KOPT-K1 (cell line): ENCODE results near the gene QSER1.

Source experiments
- H3K27ac ChIP-seq: fragments of 200-600 bp; sonication (generic); 2 replicates; pipeline ENCODE4 v1.5.1; 2016; ENCODE audit warnings: antibody characterized with exemption, mild to moderate bottlenecking, low read depth, low read length; ENCODE audit not compliant: poor library complexity, severe bottlenecking
- H3K36me3 ChIP-seq: fragments of 200-600 bp; sonication (generic); 2 replicates; pipeline ENCODE4 v1.5.1; 2017; ENCODE audit warnings: antibody characterized with exemption, mild to moderate bottlenecking, low read length, moderate library complexity; ENCODE audit not compliant: insufficient read depth
- H3K9me3 ChIP-seq: fragments of 200-600 bp; sonication (generic); 2 replicates; pipeline ENCODE4 v1.5.1; 2017; ENCODE audit warnings: antibody characterized with exemption, low read length, mild to moderate bottlenecking; ENCODE audit not compliant: insufficient read depth, poor library complexity, severe bottlenecking

Gene QSER1

GRCh38 chr11:32985600-32985999 is 93.0 kb downstream of the QSER1 start:
- Histone ChIP-seq H3K9me3 (no peaks in the 10 kb centered on the region), H3K36me3 (no peaks in the 10 kb centered on the region), H3K27ac (no peak overlapping the region)

DNA sequence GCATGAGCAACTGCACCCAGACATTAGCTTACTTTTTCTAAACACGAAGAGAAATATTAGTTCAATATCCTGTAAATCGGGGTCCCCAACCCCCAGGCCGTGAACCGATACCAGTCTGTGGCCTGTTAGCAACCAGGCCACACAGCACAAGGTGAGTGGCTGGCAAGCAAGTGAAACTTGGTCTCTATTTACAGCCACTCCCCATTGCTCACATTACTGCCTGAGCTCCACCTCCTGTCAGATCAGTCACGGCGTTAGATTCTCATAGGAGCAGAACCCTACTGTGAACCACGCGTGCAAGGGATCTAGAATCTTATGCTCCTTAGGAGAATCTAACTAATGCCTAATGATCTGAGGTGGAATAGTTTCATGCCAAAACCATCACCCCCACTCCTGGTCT is 95.2 kb downstream of the QSER1 start:
- Histone ChIP-seq H3K9me3 (peaks cover 12% of the 10 kb centered on the region), H3K27ac (no peak overlapping the region), H3K36me3 (no peaks in the 10 kb centered on the region)

GRCh38 chr11:32990481-32990880 is 97.9 kb downstream of the QSER1 start:
- H3K9me3 ChIP-seq = peaks cover 16% of the 10 kb centered on the region
- H3K27ac ChIP-seq = no peak overlapping the region
- no peaks in the 10 kb centered on the region for H3K36me3 ChIP-seq

DNA sequence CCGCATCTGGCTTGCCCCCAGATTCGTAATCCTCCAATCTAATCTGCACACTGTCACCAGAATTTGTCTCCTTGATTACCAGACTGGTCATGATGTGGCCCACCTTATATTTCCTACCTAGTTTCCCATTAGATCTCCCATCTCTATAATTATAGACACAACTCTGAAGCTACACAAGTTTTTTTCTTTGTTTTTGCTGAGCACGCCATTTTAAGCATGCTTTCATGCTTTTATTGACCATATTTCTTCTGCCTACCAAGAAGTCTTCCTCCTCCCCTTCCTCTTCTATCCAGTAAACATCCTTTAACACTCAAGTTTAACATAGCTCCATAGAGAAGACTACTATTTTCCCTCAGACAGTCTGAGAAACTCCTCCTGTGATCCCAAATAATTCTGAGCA is 98.8 kb downstream of the QSER1 start:
- Histone ChIP-seq H3K9me3 (peaks cover 16% of the 10 kb centered on the region), H3K27ac (no peak overlapping the region), H3K36me3 (no peaks in the 10 kb centered on the region)

- Histone ChIP-seq H3K9me3 (peaks cover 16% of the 10 kb centered on the region), H3K27ac (no peak overlapping the region), H3K36me3 (no peaks in the 10 kb centered on the region)
Observed at GRCh38 chr11:32991898-32992297, 99.3 kb downstream of the QSER1 start.

DNA sequence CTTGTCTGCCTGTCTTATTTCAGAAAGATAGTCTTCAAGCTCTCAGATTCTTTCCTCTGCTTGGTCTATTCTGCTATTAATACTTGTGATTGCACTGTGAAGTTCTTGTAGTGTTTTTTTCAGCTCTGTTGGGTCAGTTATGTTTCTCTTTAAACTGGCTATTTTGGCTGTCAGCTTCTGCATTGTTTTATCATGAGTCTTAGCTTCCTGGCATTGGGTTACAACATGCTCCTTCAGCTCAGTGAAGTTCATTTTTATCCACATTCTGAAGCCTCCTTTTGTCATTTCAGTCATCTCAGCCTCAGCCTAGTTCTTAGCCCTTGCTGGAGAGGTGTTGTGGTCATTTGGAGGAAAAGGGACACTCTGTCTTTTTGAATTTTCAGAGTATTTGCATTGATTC is 107.6 kb downstream of the QSER1 start:
- no peak overlapping the region for H3K27ac ChIP-seq
- H3K9me3 ChIP-seq = no peaks in the 10 kb centered on the region
- no peaks in the 10 kb centered on the region for H3K36me3 ChIP-seq

DNA sequence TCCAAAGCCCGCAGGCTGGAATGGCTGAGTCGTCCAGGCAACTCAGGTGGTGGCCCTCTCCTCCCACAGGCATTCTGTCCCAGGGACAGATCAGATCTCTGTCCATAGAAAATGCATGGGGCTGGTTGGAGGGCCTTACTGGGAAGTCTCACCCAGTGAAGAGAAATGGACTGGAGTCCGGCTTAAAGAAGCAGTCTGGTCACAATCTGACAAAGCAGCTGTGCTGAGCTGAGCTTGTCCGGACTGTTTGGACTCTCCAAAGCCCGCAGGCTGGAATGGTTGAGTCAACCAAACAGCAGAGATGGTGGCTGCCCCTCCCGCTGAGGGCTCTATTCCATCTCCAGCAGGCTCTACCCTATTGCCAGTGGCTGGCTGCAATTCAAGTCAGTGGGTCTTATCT is 108.7 kb downstream of the QSER1 start:
- Histone ChIP-seq H3K27ac (no peak overlapping the region), H3K36me3 (no peaks in the 10 kb centered on the region), H3K9me3 (no peaks in the 10 kb centered on the region)

DNA sequence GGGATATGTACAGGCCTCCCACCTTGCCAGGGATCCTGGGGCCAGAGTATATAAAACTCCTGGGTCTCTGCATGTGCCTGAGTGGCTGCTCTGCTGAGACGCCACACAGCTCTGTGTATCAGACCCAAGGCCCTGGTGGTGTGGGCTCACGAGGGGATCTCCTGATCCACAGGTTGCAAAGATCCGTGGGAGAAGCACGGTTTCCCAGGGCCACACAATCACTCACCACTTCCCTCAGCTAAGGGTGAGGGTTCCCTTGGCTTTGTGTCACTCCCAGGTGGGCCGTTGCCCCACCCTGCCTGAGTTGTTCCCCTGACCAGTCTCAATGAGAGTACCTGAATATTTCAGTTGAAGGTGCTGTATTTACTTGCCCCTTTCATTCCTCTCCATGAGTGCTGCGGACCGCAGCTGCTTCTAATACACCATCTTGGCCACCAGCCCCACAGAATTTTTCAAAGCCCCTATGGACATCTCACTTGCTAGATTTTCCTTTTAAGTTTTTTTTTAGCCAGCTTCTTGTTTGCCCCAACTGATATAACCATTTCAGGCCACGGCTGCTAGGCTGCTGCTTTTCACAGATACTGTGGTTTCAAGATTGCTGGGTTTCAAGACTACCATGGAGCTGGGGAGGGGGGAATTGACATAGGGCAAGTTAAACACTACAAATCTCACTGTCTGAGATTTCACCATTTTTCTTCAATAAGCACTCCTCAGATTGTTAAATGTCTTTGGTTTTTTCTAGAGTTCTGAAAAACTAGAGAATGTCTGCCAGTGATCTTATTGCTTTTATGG is 109.3 kb downstream of the QSER1 start:
- Histone ChIP-seq H3K36me3 (no peaks in the 10 kb centered on the region), H3K27ac (no peak overlapping the region), H3K9me3 (no peaks in the 10 kb centered on the region)

- no peak overlapping the region for H3K27ac ChIP-seq
- no peaks in the 10 kb centered on the region for H3K36me3 ChIP-seq
- H3K9me3 ChIP-seq = no peaks in the 10 kb centered on the region
Observed at GRCh38 chr11:33005175-33005574, 112.6 kb downstream of the QSER1 start.

DNA sequence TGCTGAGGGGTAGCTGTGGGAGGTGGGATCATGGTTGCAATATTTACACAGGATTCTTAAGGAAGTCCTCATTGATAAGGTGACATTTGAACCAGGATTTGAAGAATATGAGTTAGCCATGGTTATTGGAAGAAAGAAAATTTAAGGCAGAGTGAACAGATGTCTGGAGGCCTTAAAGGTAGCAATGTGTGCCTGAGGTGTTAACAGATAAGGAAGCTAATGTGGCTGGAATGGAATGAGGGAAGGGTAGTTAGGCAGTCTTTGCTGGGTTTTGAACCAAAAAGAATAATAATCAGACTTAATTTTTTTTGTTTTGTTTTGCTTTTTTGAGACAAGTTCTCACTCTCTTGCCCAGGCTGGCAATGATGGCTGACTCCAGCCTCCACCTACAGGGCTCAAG is 113.4 kb downstream of the QSER1 start:
- Histone ChIP-seq H3K36me3 (no peaks in the 10 kb centered on the region), H3K9me3 (no peaks in the 10 kb centered on the region), H3K27ac (no peak overlapping the region)

GRCh38 chr11:33013755-33014154 is 121.1 kb downstream of the QSER1 start:
- H3K27ac ChIP-seq = no peak overlapping the region
- H3K36me3 ChIP-seq = no peaks in the 10 kb centered on the region
- no peaks in the 10 kb centered on the region for H3K9me3 ChIP-seq

GRCh38 chr11:33015621-33016551 is 123.3 kb downstream of the QSER1 start, which contains the start of gene DEPDC7:
Gene DEPDC7 (plus strand): TSS chr11:33015878. CDS start chr11:33015956, 78 bp downstream.
- H3K27ac ChIP-seq = no peak within 1 kb of the TSS
- H3K36me3 ChIP-seq = no peaks in the 10 kb centered on the region
- H3K9me3 ChIP-seq = no peaks in the 10 kb centered on the region

DNA sequence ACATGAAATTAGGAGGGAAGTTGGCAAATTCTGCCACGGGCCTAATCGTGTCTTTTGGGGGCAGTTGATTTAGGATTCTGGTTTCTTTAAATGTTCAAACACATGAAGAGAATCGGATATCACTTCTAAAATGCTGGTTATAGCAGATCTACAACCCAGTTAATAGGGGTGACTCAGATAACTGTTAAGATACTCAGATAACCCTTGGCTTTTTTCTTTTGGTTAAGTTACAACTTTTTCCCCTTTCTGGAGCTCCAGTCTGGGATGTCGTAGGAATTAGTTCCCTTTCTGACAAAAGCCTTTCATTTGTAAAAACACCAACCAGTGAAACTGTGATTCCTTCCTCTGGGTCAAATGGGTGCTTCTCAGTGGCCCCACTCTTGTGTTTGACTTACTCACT is 124.0 kb downstream of the QSER1 start:
- H3K27ac ChIP-seq = no peak overlapping the region

DNA sequence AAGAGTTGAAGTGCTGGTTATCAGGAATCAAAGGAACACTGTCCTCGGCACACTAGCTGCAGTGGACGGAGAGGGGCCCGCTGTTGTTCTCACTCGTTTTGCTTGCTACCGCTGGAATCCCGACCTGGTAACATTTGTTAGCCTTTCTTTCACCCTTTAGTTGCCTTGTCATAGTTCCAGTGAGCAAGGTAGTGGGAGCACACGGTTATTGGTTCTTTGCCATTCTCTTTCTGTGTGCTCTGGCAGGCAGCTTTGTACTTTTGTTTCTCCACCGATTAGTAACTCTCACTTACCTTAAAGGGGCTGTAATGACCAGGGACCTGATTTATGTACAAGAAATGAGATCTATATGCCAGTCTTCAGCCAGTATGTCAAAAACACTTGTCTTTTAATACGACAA is 124.9 kb downstream of the QSER1 start:
- Histone ChIP-seq H3K36me3 (no peaks in the 10 kb centered on the region), H3K27ac (no peak overlapping the region), H3K9me3 (no peaks in the 10 kb centered on the region)

More for the DNA sequence above, 124.0 kb downstream of the QSER1 start:
- Histone ChIP-seq H3K36me3 (no peaks in the 10 kb centered on the region), H3K9me3 (no peaks in the 10 kb centered on the region)

DNA sequence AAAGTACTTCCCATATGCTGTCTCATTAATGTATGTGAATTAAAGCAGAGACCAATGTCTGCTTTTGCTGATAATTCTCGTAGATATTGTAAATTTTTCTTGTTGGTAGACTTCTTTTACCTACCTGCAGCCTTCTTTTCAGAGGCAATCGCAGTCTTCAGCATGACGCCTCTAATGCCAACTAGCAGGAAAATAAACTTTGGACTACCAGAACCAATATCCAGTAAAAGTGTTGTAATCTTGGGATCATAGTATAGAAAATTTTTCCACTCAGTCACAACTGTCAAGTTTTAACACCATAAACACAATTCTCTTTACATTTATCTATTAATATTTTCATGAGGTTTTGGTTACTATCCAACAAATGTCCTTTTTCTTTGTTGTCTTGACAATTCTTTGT is 125.4 kb downstream of the QSER1 start:
- H3K9me3 ChIP-seq = no peaks in the 10 kb centered on the region
- H3K36me3 ChIP-seq = no peaks in the 10 kb centered on the region
- no peak overlapping the region for H3K27ac ChIP-seq
